SK-N-SH treated with all-trans-retinoic acid at 6 μM for 48 hours (cell line): ENCODE data around the gene PPM1B.

ENCODE experiments used
- ATAC-seq: fragments of 200-7000 bp; cut with Tn5 transposase; 3 replicates; pipeline ENCODE4 v1.9.1; 2020; ENCODE audit warnings: mild to moderate bottlenecking, moderate library complexity
- ARNTL ChIP-seq: fragments of 450-650 bp; formaldehyde crosslinking; IDR thresholded peaks from 2 replicates; pipeline ENCODE4 v1.5.0; 2020; ENCODE audit warnings: low read depth, mild to moderate bottlenecking, moderate library complexity, borderline replicate concordance
- BACH2 ChIP-seq: fragments of 250-450 bp; sonication (Bioruptor Pico); IDR thresholded peaks from 2 replicates; pipeline ENCODE4 v1.9.0; 2021; ENCODE audit warnings: mild to moderate bottlenecking, borderline replicate concordance
- CREB5 ChIP-seq: fragments of 250-450 bp; sonication (Bioruptor Pico); IDR thresholded peaks from 2 replicates; pipeline ENCODE4 v1.5.1; 2020; ENCODE audit warnings: low read depth, mild to moderate bottlenecking, moderate library complexity
- CSDC2 ChIP-seq: fragments of 250-450 bp; sonication (Bioruptor Pico); IDR thresholded peaks from 2 replicates; pipeline ENCODE4 v1.5.0; 2020; ENCODE audit warnings: mild to moderate bottlenecking, moderate library complexity
- ESRRG ChIP-seq: fragments of 250-450 bp; sonication (Bioruptor Pico); IDR thresholded peaks from 2 replicates; pipeline ENCODE4 v1.6.1; 2021; ENCODE audit warnings: mild to moderate bottlenecking
- GLIS3 ChIP-seq: fragments of 250-450 bp; sonication (Bioruptor Pico); IDR thresholded peaks from 2 replicates; pipeline ENCODE4 v1.5.0; 2020; ENCODE audit warnings: mild to moderate bottlenecking, moderate library complexity
- ISL1 ChIP-seq: fragments of 250-450 bp; sonication (Bioruptor Pico); IDR thresholded peaks from 2 replicates; pipeline ENCODE4 v2.1.2; 2022; ENCODE audit warnings: mild to moderate bottlenecking, moderate library complexity
- OSR1 ChIP-seq: fragments of 250-450 bp; sonication (Bioruptor Pico); IDR thresholded peaks from 2 replicates; pipeline ENCODE4 v1.8.0; 2022; ENCODE audit warnings: moderate library complexity, mild to moderate bottlenecking, inconsistent platforms
- PATZ1 ChIP-seq: fragments of 250-450 bp; sonication (Bioruptor Pico); IDR thresholded peaks from 2 replicates; pipeline ENCODE4 v1.8.0; 2020; ENCODE audit warnings: mild to moderate bottlenecking, moderate library complexity, borderline replicate concordance
- POU6F1 ChIP-seq: fragments of 250-450 bp; sonication (Bioruptor Pico); IDR thresholded peaks from 2 replicates; pipeline ENCODE4 v1.8.0; 2021; ENCODE audit warnings: low read depth, mild to moderate bottlenecking, moderate library complexity, borderline replicate concordance
- PPARA ChIP-seq: fragments of 250-450 bp; sonication (Bioruptor Pico); IDR thresholded peaks from 2 replicates; pipeline ENCODE4 v1.5.0; 2020; ENCODE audit warnings: mild to moderate bottlenecking, borderline replicate concordance
- RARB ChIP-seq: fragments of 250-450 bp; sonication (Bioruptor Pico); IDR thresholded peaks from 2 replicates; pipeline ENCODE4 v1.8.0; 2021; ENCODE audit warnings: mild to moderate bottlenecking, moderate library complexity
- SNAI2 ChIP-seq: fragments of 250-450 bp; sonication (Bioruptor Pico); IDR thresholded peaks from 2 replicates; pipeline ENCODE4 v1.5.0; 2020; ENCODE audit warnings: mild to moderate bottlenecking, moderate library complexity
- TCF4 ChIP-seq: fragments of 250-450 bp; sonication (Bioruptor Pico); IDR thresholded peaks from 2 replicates; pipeline ENCODE4 v1.8.0; 2021; ENCODE audit warnings: mild to moderate bottlenecking, moderate library complexity, borderline replicate concordance
- TSHZ2 ChIP-seq: fragments of 250-450 bp; sonication (Bioruptor Pico); IDR thresholded peaks from 2 replicates; pipeline ENCODE4 v1.5.0; 2020; ENCODE audit warnings: mild to moderate bottlenecking, moderate library complexity
- ZFP3 ChIP-seq: fragments of 250-450 bp; sonication (Bioruptor Pico); IDR thresholded peaks from 2 replicates; pipeline ENCODE4 v1.5.0; 2020; ENCODE audit warnings: mild to moderate bottlenecking, moderate library complexity
- ZNF565 ChIP-seq: fragments of 450-650 bp; formaldehyde crosslinking; conservative IDR thresholded peaks from 2 replicates; pipeline ENCODE4 v1.5.0; 2020; ENCODE audit warnings: low read depth, mild to moderate bottlenecking, moderate library complexity
- ZNF8 ChIP-seq: fragments of 450-650 bp; formaldehyde crosslinking; IDR thresholded peaks from 2 replicates; pipeline ENCODE4 v1.5.0; 2020; ENCODE audit warnings: mild to moderate bottlenecking, moderate library complexity

Gene PPM1B

GRCh38 chr2:44124500-44124899 lies 44.2 kb upstream of the PPM1B start:
- no peak for TF ChIP-seq BACH2
- TF ChIP-seq CSDC2 (CRISPR knock-in tag) = no peak
- no peak for TF ChIP-seq ZNF8 (CRISPR knock-in tag)
- no peak for TF ChIP-seq ESRRG (CRISPR knock-in tag)
- TF ChIP-seq ZNF565 (CRISPR knock-in tag) = no peak
- TF ChIP-seq ARNTL (CRISPR knock-in tag) = no peak
- TF ChIP-seq GLIS3 (CRISPR knock-in tag) = no peak
- no peak for TF ChIP-seq ZFP3 (CRISPR knock-in tag)
- TF ChIP-seq POU6F1 (CRISPR knock-in tag) = no peak
- TF ChIP-seq RARB (CRISPR knock-in tag) = no peak
- TF ChIP-seq SNAI2 (CRISPR knock-in tag) = no peak
- no peak for TF ChIP-seq TCF4
- TF ChIP-seq OSR1 (CRISPR knock-in tag) = no peak
- no peak for ATAC-seq

- TF ChIP-seq ISL1 (CRISPR knock-in tag) (0 out of 2 replicates have a peak, but pooled peaks have one; percentile 30), ZNF8 (CRISPR knock-in tag) (no peak), ESRRG (CRISPR knock-in tag) (no peak), CSDC2 (CRISPR knock-in tag) (no peak), ARNTL (CRISPR knock-in tag) (no peak), OSR1 (CRISPR knock-in tag) (no peak)
- ATAC-seq = no peak
Measured at GRCh38 chr2:44126106-44126797, 42.4 kb upstream of the PPM1B start.

- no peak for TF ChIP-seq ZNF565 (CRISPR knock-in tag)
- no peak for TF ChIP-seq ARNTL (CRISPR knock-in tag)
- no peak for TF ChIP-seq PATZ1 (CRISPR knock-in tag)
- TF ChIP-seq TSHZ2 (CRISPR knock-in tag) = no peak
- TF ChIP-seq ESRRG (CRISPR knock-in tag) = no peak
- no peak for TF ChIP-seq GLIS3 (CRISPR knock-in tag)
- TF ChIP-seq POU6F1 (CRISPR knock-in tag) = no peak
- TF ChIP-seq PPARA = no peak
- TF ChIP-seq CREB5 (CRISPR knock-in tag) = no peak
- TF ChIP-seq RARB (CRISPR knock-in tag) = no peak
- TF ChIP-seq, all 23 proteins: peak for 0
Measured at GRCh38 chr2:44130441-44130840, 38.2 kb upstream of the PPM1B start.

More at GRCh38 chr2:44130441-44130840, 38.2 kb upstream of the PPM1B start:
- peak; percentile 87 for ATAC-seq
